Adrenal gland (tissue), 5 donors: ENCODE results near the gene ZNF222.

Experiments used
- CTCF ChIP-seq, 6 experiments: fragments of 450-650 bp in 4 of 6; fragments of 200-600 bp in 2 of 6; sonication (generic) in 1 of 6; IDR thresholded peaks; 1 replicate in 5 of 6; 2 replicates in 1 of 6; pipeline versions ENCODE4 v1.5.1 to v1.8.0; 2016 to 2021; ENCODE audit warnings: antibody characterized with exemption in 6 of 6, mild to moderate bottlenecking in 2 of 6, moderate library complexity in 1 of 6
- POLR2A ChIP-seq, 2 donors: fragments of 450-650 bp; IDR thresholded peaks; one replicate each; pipeline ENCODE4 v1.6.1; 2017; ENCODE audit warnings: antibody characterized with exemption in 2 of 2, mild to moderate bottlenecking in 2 of 2, moderate library complexity in 1 of 2
- donor health status: DM: no; HTN: no; CAD: no.

DNA sequence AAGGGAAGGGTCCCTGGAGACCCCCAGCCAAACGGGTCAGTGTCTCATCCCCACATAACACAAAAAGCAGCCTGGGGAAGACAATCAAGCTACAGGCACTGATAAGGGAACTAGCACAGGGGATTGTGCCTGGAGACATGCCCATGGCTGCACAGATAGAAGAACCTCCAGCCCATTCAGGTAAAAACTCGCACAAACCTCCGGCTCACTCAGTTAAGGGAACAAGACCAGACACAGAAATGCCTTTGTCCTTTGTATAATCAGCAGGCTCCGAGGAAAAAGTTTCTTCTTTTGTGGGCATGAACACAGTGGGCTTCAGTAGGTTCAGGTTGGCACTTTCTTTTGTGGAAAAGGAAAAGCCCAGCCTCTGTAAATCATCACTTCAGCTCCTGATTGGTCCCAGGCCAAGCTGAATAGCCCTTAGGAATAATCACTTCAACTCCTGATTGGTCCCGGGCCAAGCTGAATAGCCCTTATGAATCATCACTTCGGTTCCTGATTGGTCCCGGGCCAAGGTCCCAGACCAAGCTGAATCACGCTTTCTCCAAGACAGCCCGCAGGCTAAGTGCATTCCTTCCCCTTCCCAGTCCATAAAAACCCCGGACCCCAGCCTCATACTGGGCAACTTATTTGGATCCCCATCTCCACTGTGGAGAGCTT lies 27.4 kb upstream of the ZNF222 start:
- TF ChIP-seq CTCF (IDR thresholded peaks at IDR 0.05) (no peak), POLR2A (IDR thresholded peaks at IDR 0.05) (no peak)
